NCI-H146 (cell line): Measurements from ENCODE around the gene FBXO5.
"Not testable (repeated sequence)": the region's sequence is repeated elsewhere in the genome, so short reads cannot be mapped to it uniquely, and the experiment has no call there.

Source experiments
- DNase-seq: peaks from one replicate; lab custom pipeline; 2025; lab: John Stamatoyannopoulos, UW

Gene FBXO5

DNA sequence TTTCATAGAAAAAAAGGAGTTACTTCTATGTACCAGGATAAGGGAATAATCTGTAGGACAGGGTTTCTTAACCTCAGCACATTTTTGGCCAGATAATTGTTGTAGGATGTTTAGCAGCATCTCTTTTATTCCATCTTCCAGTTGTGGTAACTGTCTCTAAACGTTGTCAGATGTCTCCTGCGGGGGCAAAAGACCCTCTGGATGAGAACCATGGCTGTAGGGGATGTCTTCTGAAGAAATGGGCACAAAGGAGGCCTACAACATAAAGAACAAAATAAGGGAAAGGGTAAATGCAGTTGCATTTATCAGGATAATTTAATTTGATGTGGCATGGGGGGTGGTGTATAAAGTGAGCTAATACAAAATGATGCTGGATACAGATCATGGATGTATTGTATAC lies 4.1 kb upstream of the FBXO5 start:
- no peak for DNase-seq

- not testable (repeated sequence) for DNase-seq
Measured at GRCh38 chr6:152985300-152985699, 2.5 kb upstream of the FBXO5 start.

DNA sequence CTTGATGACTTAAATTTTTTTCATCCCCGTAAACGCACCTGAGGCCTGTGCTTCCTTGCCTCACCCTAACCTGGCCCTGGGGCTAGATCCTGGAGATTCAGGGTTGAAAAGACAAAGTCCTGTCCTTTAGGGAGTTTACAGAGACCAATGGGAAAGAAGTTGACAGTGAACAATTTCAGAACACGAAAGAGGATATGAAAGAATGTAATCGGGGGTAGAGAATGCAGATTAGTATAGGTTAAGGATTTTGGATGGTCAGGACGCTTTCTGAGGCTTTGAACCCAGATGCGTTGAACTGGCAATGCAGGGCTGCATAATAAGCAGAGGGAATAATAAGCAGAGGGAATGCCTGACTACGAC lies 1.7 kb upstream of the FBXO5 start:
- DNase-seq = no peak

GRCh38 chr6:152983637-152984512 lies 1.0 kb upstream of the FBXO5 start:
- peak; percentile 99 for DNase-seq

- peak; percentile 69 for DNase-seq
Measured at GRCh38 chr6:152981989-152982903, 595 bp downstream of the FBXO5 start.

DNA sequence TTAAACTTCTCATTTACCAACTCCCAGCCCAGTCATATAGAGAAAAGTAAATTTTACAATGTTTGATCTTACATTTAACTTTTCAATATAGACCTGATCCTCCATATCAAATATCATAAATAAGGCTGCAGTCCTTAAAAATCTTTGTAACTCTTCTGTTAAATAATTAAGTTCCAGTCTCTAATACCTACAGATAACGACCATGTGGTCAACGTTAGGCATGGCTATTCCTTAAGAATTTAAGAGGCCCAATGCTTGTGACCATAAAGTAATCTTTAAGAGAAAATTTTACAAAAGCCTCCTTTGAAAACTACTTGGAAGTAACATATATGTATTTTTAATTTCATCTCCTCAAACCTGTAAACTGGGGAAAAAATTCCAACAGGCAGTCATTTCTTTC lies 1.6 kb downstream of the FBXO5 start:
- DNase-seq = no peak

DNA sequence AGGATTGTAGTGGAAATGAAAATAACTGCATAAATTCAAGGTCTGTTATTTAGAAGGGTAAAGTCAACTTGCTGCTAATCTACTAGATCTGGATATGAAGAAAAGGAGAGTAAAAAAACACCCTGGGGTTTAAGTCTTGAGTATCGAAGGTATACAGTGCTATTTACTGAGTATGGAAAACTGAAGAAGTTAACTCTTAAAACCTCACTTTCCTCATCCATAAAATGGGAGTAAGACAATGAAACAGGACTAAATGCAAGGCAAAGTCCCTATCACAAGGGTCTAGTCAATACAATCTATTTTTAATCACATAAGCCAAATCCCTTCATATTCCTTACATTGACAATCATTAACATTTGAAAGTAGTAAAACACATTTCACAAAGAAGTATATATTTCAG lies 2.2 kb downstream of the FBXO5 start:
- no peak for DNase-seq

GRCh38 chr6:152979116-152979515 lies 3.7 kb downstream of the FBXO5 start:
- no peak for DNase-seq

GRCh38 chr6:152978058-152978457 lies 4.8 kb downstream of the FBXO5 start:
- DNase-seq = no peak

- no peak for DNase-seq
Measured at GRCh38 chr6:152977556-152977955, 5.3 kb downstream of the FBXO5 start.

DNA sequence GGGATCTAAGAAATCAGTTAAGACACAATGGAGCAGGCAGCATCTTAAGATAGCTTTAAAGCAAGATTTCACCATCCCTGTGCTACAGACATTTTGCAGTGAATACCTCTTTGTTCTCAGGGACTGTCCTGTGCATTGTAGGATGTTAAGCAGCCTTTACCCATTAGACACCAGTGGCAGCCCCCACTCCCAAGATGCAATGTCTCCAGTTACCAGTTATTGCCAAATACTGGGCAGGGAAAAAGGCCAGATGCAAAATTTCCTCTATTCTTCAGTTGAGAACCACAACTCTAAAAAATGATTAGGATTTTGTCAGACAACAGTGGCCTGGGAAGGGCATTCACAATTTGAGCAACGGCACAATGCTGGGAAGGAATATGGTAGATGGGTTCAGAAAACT lies 6.1 kb downstream of the FBXO5 start:
- no peak for DNase-seq

DNA sequence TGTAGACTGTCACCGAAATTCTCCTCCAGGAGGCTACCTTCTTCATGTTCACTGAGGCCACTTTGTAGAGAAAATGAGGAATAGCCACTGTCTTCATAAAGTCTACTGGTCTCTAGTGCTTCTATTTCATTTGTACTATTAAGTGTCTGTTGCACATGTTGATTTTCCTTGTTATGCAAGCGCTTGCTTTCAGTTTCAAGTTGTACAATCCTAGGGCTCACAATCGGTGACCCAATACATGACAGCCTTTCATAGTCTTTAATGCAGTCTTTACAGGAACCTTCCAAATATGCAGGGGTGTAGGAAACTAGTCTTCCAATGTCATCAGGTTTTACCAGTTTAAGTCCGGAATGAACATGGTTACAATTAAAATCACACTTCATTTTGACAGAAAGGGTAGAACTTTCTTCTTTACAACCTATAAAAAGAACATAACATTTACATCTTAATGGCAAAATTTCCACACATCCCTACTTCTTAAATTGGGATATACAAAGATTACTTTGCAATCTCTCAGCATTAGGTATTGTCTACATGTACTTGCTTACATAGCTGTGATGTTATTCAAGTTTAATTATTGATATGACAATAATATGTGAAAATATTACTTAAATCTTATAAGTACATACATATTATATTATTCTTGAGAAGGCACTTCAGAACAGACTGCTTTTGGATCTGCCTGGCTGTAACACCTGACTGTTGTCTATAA lies 7.5 kb downstream of the FBXO5 start:
- no peak for DNase-seq

DNA sequence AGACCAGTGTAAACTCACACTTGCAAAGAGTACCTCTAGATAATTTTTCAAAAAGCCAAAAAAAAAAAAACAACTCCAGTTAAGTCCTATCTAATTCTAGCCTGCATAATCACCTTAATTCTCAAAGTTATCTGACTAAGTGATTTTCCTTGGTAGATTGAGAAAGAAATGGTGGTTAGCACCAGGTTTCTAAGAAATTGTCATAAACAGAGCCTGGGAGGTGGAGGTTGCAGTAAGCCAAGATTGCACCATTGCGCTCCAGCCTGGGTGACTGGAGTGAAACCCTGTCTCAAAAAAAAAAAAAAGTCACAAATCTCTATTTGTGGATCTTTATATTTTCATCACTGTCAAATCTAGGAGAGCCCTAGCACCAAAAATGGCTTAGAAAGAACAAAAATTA lies 8.9 kb downstream of the FBXO5 start:
- DNase-seq = no peak

GRCh38 chr6:152969688-152970418 lies 13.0 kb downstream of the FBXO5 start:
- no peak for DNase-seq

- not testable (repeated sequence) for DNase-seq
Measured at GRCh38 chr6:152966168-152966894, 16.5 kb downstream of the FBXO5 start.

- DNase-seq = no peak
Measured at GRCh38 chr6:152959333-152959732, 23.5 kb downstream of the FBXO5 start.

- DNase-seq = no peak
Measured at GRCh38 chr6:152957796-152958195, 25.0 kb downstream of the FBXO5 start.

DNA sequence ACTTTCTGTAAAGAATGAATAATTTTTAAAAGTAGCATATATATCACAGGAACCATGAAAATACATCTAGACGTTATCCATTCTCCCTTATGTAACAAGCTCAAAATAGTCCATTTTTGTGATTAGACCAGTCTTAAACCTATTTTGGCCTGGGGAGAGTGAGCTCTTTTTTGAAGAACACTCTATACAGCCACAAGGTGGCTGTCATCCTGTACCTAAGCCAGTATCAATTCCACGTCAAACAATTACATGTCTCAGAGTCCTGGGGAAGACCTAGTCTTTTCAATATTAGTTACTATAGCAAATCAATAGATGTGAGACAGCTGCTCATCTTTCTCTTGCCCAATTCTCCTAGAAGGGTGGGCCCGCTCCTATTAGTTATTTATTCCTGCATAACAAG lies 28.4 kb downstream of the FBXO5 start:
- no peak for DNase-seq

- DNase-seq = peak; percentile 16
Measured at GRCh38 chr6:152952866-152953509, 29.9 kb downstream of the FBXO5 start.

- no peak for DNase-seq
Measured at GRCh38 chr6:152952045-152952444, 30.8 kb downstream of the FBXO5 start.

GRCh38 chr6:152950240-152950639 lies 32.6 kb downstream of the FBXO5 start:
- DNase-seq = no peak
